Measurements from ENCODE around the gene RASGRF2.

The RASGRF2 gene

DNA sequence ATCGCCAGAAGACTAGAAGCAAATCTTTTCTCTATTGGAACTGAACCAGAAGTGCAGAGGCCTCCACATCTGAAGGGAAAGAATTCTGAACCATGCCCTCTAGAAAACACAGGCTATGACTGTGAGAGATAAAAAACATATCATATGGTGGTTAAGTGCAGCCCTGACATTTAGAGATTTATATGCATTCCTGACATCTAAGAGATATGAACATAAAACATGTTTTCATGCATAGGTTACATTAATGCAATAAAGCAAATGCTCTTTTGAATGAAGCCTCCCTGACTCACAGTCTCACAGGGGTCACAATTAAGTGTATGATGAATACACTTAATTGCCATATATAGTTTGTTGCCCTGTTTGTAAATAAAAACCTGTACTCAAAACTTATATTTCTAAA is 244.0 kb downstream of the RASGRF2 start:
- DNase-seq (ENCODE audit: low read depth), result no peak

GRCh38 chr5:81205058-81205457 is 244.9 kb downstream of the RASGRF2 start:
- no peak for DNase-seq (ENCODE audit: low read depth)

DNA sequence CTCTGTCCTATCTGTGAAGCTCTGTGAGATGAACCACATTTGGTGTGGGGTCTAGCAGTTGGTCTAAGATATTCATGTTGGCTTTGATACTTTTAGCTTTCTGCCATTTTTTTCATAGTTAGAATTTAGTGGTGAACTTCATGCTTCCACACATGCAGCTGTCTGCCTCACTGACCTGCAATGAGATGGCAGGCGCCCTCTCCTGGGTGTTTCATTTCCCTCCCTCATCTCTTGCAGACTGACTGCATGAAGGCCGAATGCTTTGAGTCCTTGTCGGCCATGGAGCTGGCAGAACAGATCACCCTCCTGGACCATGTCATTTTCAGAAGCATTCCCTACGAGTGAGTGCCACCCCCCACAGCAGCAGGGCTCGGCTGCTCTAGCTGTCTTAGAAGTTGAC is 246.8 kb downstream of the RASGRF2 start:
- DNase-seq (ENCODE audit: low read depth), result no peak

DNA sequence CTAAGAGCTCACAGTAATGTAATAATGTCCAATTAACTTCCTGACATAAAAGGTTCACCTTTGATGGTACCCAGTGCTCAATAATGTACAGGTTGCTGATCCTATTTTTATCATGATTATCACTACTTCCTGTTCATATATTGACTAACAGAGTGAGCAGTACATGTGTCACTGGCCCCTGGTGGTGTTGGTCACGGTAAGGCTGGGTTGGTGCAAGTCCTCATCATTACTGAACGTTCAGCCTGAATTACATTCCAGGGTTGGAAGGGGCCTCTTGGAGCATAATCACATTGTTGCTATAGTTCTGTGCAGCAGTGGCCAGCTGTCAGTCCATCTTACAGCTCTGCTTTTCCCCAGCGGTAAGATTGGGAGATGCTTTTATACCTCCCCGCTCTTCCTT is 248.7 kb downstream of the RASGRF2 start:
- DNase-seq (ENCODE audit: low read depth), result no peak

DNA sequence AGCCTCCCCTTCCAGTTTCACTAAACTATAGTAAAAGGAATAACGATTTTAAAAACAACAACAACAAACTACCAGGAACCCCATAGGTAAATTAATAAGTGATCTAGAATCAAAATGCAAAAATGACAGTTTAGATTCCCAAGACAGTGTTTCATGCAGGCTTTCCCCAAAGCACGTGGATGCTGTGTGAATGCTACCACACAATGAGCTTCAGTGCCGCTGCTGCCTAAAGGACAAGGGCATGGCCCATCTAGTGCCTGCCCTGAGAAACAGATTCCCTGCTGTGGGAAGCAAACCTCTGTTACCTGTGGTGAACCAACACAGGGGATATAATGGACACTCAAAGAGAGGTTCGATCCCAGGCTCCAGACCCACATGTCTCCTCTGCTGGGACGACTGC is 249.2 kb downstream of the RASGRF2 start:
- no peak for DNase-seq (ENCODE audit: low read depth)

- DNase-seq (ENCODE audit: low read depth), result no peak
Observed at GRCh38 chr5:81209869-81210493, 249.8 kb downstream of the RASGRF2 start.

DNA sequence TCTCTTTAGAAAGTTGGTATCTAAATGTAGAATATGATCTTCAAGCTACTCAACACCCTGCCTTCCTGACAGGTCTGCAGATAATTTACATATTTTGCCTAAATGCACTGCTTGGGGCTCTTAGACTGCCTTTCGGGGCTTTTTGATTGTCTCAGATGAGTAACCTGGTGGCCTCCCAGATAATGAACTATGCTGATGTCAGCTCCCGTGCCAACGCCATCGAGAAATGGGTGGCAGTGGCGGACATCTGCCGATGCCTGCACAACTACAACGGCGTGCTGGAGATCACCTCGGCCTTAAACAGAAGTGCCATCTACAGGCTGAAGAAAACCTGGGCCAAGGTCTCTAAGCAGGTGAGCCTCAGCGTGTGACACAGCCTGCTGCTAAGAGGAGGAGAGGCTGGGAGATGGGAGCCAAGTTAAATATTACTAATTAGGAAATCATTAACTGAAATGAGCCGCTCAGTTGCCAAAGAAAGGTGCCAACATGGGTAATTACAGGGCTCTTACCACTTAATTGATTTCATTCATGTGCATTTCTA is 252.1 kb downstream of the RASGRF2 start:
- DNase-seq (ENCODE audit: low read depth), result no peak

DNA sequence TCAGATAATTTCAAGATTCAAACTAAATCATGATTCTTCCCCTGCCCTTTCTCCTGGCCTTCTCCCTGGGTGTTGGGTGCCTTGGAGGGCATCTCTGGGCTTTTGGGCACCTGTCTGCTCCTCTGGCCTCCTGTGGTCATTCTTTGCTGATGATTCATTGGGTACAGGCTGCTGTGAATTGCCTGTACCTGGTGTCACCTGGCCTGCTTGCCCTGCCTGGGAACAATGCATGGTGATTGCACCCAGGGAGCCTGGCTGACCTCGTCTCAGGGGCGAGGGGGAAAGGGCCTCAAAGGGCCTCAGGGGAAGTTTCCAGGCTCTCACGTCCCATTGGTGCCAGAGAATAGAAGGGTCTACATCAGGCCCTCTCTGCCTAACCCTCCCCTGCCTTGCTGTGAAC is 252.9 kb downstream of the RASGRF2 start:
- DNase-seq (ENCODE audit: low read depth), result no peak

DNA sequence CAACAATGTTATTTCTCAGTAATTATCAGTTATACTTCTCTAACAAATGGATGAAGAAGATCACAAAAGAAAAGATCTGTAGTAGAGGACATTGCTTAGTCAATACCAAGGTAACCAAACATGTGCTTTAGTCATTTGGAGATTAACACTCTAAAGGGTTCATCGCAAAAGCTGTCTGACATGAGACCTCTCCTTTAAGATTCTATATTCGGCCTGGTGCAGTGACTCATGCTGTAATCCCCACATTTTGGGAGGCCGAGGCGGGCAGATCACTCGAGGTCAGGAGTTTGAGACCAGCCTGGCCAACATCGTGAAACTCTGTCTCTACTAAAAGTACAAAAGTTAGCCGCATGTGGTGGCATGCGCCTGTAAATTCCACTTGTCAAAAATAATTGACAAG is 254.7 kb downstream of the RASGRF2 start:
- DNase-seq (ENCODE audit: low read depth), result no peak

GRCh38 chr5:81216152-81216551 is 256.0 kb downstream of the RASGRF2 start:
- DNase-seq (ENCODE audit: low read depth), result no peak

DNA sequence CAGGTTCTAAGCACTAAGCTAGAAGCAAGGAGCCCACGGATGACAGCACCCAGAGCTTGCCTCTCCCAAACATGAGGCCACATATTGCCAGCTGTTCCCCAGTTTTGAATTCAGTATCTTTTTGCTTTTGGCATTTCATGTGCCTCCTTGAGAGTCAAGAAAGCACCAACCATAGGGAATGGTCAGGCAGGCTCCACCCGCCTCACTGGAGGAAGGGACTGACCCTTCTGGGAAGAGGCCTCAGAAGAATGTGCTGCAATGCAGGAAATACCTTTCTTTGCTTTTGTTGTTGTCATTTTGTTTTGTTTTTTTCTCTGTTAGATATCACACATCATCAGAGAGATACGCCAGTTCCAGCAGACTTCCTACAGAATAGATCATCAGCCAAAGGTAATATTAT is 259.2 kb downstream of the RASGRF2 start:
- no peak for DNase-seq (ENCODE audit: low read depth)

GRCh38 chr5:81222285-81222684 is 262.1 kb downstream of the RASGRF2 start:
- no peak for DNase-seq (ENCODE audit: low read depth)

DNA sequence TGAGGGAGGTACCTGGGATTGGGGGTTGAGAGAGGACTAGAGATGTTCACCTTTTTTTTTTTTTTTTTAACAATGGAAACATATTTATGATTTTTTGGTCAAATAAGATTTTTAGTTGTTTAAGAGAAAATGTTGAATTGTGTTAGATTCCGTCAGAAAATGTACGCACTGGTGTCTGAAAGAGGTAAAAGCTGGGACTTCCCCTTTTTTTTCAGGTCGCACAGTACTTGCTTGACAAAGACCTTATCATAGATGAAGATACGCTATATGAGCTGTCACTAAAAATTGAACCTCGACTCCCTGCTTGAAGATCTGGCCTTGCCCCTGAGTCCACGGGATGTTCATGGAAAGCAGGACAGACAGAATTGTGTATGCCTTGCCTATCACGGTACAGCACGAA is 265.3 kb downstream of the RASGRF2 start:
- no peak for DNase-seq (ENCODE audit: low read depth)

- no peak for DNase-seq (ENCODE audit: low read depth)
Observed at GRCh38 chr5:81226286-81226685, 266.1 kb downstream of the RASGRF2 start.

- DNase-seq (ENCODE audit: low read depth), result no peak
Observed at GRCh38 chr5:81226949-81227348, 266.8 kb downstream of the RASGRF2 start.

GRCh38 chr5:81228084-81228483 is 267.9 kb downstream of the RASGRF2 start:
- no peak for DNase-seq (ENCODE audit: low read depth)

DNA sequence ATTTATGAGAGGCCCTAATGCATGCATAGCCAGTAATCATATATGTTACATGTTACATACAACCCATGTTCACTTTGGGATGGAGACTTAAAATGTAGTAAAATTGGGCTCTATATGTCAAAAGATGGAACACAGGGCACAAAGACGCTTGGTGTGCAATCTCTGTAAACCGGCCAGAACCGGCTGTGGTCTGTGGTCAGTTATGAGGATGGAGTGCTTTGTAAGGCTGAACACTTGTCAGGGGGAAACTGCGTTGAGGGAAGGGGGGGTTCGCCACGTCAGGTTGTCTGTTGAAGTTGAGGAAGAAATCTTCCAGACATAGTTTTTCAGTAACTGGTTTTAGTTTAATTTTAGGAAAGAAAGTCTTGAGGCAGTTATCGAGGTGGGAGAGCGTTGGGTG is 270.3 kb downstream of the RASGRF2 start:
- no peak for DNase-seq (ENCODE audit: low read depth)

DNA sequence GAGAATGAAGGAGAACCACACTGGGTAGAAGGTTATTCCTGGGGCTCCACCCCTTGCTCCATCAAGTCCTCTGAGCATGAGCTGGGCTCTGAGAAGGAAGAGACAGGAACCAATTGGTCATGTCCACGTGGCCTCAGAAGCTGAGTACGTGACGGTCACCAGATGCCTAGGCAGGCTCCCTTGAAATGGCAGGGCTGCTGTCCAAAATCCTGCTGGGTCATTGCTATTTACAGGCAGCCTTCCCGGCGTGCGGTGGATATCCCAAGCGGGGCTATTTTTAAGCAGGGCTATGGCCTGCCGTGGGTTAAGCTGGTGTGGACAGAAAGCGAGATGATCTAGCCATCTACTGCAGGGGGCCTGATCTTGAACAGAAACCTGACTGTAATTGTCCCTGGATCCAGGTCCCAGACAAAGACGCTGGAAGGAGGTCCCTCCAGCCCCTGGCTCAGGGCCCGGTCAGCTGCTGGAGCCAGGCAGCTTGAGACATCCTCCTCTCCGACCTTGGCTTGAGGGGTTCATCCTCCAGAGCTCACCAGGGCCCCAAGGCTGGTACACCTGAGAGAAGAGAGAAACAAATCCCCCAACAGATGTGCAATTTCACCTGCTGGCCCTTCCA is 272.4 kb downstream of the RASGRF2 start:
- DNase-seq (ENCODE audit: low read depth), result no peak

GRCh38 chr5:81233080-81233634 is 273.0 kb downstream of the RASGRF2 start, which contains the start of gene CKMT2:
Gene CKMT2 (plus strand): TSS chr5:81233322. CDS start chr5:81251133, 17,811 bp downstream.
- no peak for DNase-seq (ENCODE audit: low read depth)

- DNase-seq (ENCODE audit: low read depth), result no peak
Observed at GRCh38 chr5:81234299-81234698, 274.1 kb downstream of the RASGRF2 start.

DNA sequence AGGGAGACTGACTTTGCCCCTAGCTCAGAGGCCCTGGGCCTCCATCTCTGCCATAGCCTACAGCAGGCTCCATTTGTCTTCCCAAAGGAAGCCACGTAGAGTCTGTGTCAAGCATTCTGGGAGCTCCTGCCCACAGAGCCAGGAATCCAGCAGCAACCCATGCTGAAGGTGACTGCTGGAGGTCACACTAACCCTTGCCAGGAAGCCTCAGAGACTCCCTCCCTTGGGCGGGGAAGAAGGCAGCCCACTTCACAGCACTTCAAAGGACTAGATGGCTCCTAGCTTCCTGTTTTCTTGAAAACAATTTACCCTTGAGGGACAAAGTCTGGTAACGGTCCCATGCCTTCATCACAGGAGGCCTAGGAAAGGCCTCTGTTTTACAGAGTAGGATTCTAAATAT is 274.6 kb downstream of the RASGRF2 start:
- no peak for DNase-seq (ENCODE audit: low read depth)

GRCh38 chr5:81235287-81236072 is 275.3 kb downstream of the RASGRF2 start:
- DNase-seq (ENCODE audit: low read depth), result no peak

DNA sequence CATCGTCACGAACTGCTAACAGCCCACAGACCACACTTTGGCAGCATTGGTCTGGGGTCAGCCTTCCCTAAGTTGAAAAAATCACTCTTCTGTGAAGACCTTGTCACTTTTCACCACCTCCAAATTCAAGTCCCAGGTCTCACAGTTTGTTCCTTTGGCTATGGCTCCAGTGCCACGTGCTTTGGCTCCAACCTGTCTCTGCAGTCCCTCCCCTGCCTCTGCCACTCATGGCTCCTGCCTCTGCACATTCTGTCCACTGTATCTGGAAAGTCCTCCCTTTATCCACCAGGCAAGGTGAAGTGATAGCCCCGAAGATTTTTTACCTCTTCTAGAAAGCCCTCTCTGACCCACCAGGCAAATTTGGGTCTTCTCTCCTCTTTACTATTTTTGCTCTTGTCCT is 278.3 kb downstream of the RASGRF2 start:
- DNase-seq (ENCODE audit: low read depth), result no peak

Data from stimulated activated CD8-positive, alpha-beta memory T cell treated with anti-CD3 and anti-CD28 coated beads, Interleukin-7, amount 100 ng/mL, for 24 hours (primary cell).